SW480 (cell line): ENCODE measurements around the gene MIEN1.
"Not testable (repeated sequence)": the region's sequence is repeated elsewhere in the genome, so short reads cannot be mapped to it uniquely, and the experiment has no call there.

ENCODE experiments used
- DNase-seq: peaks from one replicate; pipeline ENCODE4 v3.0.0-alpha.2; 2016; ENCODE audit warnings: low spot score

The MIEN1 gene

GRCh38 chr17:39699157-39699817 lies 31.0 kb downstream of the MIEN1 start:
- not testable (repeated sequence) for DNase-seq

- no peak for DNase-seq
Observed at GRCh38 chr17:39697961-39698360, 32.4 kb downstream of the MIEN1 start.

DNA sequence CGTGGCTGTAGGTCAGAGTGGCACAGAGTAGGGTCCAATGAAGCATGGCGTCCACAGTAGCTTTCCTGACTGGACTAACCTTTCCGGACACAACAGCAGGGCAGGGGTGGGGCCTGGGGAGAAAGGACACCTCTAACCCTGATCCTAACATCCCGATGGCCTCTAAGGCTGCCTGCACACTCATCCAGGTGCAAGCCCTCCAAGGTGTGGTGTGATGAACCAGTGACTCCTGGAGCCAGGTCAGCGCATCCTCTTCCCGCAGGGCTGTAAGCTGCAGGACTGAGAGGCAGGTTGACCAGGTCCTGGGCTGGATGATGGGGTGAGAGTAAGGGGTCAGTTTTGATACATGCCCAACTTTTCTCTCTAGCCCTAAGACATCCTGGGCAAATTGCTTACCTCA lies 33.6 kb downstream of the MIEN1 start:
- DNase-seq = no peak

GRCh38 chr17:39695089-39695474 lies 35.2 kb downstream of the MIEN1 start:
- no peak for DNase-seq

DNA sequence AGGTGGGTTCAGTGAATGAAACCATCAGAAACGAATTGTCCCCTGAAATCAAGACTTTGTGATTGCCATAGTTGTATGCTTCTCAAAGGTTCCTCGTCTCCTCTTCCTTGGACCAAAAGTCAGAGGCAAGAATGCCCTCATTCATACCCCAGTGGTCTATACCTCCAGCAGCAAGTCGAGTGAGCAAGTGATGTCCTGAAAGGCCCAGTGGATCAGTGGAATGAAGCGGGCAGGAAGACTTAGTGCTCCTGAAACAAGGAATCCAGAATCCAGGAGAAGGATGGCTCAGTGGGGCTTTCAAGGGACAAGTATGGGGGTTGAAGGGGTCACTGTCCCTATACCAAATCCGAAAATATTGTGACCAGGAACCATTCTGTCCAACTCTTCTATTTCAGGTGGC lies 35.7 kb downstream of the MIEN1 start:
- no peak for DNase-seq

GRCh38 chr17:39688945-39689344 lies 41.4 kb downstream of the MIEN1 start:
- no peak for DNase-seq

GRCh38 chr17:39688475-39688835 lies 41.9 kb downstream of the MIEN1 start:
- no peak for DNase-seq

- peak; percentile 95 for DNase-seq
Observed at GRCh38 chr17:39687546-39688474, 42.5 kb downstream of the MIEN1 start, which contains the start of gene PGAP3. Gene PGAP3, minus strand, starts transcription at chr17:39688057. Its CDS starts 43 bp downstream, at chr17:39688014.

DNA sequence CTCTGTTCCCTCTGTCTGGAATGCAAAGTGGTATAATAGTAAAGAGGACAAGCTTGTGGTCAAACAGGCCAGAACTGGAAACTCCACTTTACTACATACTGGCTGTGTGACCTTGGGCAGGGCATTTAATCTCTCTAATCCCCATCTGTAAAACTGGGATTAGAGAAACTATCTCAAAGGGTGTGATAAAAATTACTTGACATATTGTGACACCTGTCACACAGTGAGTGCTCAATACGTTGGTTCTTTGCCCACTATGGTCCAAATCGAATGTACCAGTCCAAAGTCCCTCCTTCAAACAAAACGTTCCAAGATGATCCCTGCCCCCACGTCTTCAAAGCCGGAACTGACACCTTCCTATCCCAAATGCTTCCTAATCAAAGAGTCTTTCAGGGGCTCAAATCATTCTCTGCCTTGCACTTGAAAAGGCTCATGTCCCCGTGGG lies 43.2 kb downstream of the MIEN1 start:
- no peak for DNase-seq

- no peak for DNase-seq
Observed at GRCh38 chr17:39684369-39685192, 45.8 kb downstream of the MIEN1 start.

GRCh38 chr17:39683295-39683939 lies 46.9 kb downstream of the MIEN1 start:
- DNase-seq = no peak

- no peak for DNase-seq
Observed at GRCh38 chr17:39679521-39680192, 50.7 kb downstream of the MIEN1 start.
